GM12872 (cell line): ENCODE results near the gene MASP2.

ENCODE experiments used
- TF ChIP-seq, protein P1 (sequence below): IDR thresholded peaks from 3 replicates; pipeline ENCODE4 v1.5.1; 2011; ENCODE audit warnings: low read depth, mild to moderate bottlenecking, low read length, moderate library complexity; ENCODE audit not compliant: insufficient read depth

The MASP2 gene

DNA sequence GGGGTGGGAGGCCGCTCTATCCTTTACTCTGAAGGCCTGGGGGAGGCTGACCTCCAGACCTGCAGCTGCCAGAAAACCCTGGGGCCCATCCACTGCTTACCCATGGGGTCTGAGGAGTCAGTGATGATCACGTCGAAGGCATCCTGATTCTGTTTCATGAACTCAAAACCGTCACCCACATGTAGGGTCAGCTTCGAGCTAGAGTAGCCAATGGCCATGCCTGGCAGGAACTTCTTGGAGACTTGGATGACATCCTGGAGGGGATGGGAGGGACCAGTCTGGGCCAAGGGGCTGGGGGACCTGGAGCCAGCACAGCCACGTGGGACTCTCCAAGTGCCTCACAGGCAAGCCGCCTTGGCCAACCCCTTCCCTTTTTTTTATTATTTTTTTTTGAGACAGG lies 9.5 kb upstream of the MASP2 start:
- TF ChIP-seq, protein P1, sequence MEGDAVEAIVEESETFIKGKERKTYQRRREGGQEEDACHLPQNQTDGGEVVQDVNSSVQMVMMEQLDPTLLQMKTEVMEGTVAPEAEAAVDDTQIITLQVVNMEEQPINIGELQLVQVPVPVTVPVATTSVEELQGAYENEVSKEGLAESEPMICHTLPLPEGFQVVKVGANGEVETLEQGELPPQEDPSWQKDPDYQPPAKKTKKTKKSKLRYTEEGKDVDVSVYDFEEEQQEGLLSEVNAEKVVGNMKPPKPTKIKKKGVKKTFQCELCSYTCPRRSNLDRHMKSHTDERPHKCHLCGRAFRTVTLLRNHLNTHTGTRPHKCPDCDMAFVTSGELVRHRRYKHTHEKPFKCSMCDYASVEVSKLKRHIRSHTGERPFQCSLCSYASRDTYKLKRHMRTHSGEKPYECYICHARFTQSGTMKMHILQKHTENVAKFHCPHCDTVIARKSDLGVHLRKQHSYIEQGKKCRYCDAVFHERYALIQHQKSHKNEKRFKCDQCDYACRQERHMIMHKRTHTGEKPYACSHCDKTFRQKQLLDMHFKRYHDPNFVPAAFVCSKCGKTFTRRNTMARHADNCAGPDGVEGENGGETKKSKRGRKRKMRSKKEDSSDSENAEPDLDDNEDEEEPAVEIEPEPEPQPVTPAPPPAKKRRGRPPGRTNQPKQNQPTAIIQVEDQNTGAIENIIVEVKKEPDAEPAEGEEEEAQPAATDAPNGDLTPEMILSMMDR = no peak

DNA sequence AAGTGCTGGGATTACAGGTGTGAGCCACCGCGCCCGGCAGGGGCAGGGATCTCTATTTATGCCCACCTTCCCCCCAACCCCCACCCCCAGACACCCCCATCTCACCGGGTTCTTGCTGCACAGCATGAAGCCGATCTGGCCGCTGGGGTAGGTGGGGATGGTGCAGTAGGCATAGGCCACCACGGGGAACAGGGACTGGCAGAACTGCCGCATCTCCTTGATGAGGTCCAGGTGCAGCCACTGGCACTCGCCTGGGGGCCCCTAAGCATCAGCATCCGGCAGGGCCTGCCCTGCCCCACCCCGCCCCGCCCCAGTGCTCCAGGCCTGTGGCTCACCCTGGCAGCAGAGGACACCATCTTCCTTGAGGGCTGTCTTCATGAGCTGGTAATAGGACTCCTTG lies 8.6 kb upstream of the MASP2 start:
- TF ChIP-seq, protein P1 = no peak

DNA sequence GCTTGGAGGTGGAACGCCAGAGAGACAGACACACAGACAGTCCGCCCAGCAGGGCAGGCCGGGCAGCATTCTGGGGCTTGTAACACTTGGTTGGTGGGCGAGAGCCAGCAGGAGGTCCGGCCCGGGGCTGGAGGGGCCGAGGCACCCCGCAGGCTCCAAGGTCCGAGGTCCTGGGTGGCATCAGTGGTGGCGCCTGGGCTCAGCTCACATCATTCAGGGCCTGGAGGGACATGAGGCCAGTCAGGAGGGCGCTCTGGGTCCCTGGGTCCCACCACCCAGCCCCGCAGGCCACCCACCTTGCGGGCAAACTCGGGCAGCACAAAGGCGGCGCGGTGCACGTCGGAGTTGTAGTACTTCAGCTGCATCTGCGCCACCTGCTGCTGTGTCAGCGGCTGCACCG lies 7.6 kb upstream of the MASP2 start:
- TF ChIP-seq, protein P1 = no peak

DNA sequence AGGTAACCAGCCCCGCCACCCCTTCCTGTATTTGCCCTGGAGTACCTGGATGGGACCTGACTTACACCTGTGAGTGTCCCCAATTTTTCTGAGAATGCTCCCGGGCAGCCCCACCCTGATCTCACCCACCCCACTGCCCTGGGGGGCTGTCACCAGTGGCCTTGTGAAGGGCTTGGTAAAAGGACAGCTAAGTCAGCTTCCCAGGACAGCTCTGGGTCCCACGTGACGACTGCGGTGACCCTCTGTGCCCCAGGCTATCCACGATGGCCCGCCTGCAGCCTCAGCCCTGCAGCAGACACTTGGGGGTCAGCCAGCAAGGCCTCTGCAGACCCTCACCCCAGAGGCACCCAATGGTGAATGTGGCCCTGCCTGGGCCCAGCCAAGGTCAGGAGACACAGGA lies 7.1 kb upstream of the MASP2 start:
- TF ChIP-seq, protein P1 = no peak

DNA sequence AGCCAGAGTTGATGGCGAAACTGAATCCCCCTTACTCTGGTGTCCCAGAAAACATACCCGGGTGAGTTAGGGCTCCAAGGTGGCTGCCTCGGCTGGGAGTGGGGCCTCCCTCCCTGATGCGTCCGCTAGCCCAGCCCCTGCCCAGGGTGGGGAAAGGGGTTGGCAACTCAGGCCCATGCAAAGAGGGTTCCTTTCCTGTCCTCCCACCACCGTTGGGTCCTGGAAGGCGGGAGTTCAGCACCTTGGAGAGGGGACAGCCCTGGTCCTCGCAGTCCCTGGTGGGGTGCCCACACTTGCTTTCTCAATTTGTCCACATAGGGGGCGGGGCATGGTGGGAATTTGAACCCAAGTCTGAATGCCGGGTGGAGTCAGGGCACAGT lies 6.7 kb upstream of the MASP2 start:
- TF ChIP-seq, protein P1 = no peak

DNA sequence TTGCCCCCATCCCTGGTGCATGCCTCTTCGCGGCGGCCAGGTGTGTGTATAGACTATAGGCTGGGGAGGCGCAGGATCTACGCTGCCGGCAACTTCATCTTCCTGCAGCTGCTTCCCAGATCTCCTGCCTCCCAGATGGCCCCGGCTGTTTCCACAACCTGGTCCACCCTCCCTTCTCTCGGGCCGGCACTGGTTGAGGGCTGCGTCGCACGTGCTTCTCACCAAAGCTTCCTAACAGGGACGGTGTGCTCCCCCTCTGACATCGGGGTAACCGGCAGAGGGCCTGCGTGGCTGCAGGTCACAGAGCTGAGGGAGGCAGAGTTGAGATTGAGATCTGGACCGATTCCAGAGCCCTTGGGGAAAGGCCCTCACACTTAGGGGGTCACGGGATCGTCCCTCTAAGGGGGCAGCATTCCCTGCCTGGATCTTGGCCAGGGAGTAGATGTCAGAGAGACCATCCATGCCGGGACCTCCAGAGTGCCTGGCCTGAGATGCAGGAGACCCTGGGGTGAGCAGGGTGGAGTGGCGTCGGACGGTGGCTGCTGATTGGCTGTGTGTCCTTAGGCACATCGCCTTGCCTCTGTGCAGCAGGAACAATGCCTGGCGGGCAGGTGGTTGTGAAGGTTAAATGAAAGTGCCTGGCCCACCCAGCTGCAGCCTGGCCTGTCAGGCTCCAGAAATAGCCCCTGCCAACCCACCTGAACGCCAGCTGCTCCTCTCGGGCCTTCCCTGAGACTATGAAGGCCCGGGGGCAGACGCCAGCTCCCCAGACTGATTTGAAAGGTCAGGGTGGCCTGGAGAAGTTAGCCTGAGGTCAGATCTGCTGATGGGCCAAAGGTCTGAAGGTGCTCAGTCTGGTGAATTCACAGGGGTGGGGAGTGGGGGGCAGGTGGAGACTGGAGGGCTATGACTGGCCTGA lies 6.1 kb upstream of the MASP2 start:
- TF ChIP-seq, protein P1 = no peak

DNA sequence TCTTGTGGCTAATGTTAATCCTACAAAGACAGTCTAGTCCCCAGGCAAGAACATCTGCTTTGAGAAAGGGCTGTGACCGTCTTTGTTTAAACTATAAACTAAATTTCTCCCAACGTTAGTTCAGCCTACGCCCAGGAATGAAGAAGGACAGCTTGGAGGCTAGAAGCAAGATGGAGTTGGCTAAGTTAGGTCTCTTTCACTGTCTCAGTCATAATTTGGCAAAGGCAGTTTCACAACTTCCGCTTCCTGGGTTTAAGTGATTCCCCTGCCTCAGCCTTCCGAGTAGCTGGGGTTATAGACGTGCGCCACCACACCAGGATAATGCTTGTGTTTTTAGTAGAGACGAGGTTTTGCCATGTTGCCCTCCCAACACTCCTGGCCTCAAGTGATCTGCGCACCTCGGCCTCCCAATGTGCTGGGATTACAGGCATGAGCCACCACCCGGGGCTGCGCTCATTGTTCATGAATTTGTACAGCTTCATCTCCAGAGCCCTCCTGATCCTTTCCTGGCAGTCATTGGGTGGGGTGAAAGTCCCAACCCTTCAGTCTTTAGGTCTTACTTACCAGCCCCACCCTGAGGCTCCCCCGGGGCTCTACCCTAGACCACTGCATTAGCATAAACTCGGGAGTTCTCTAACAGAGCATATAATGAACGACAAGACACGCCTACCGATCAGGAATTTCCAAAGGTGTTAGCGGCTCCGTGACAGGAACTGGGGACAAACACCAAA lies 4.9 kb upstream of the MASP2 start:
- TF ChIP-seq, protein P1 = no peak
